ENCODE data around the gene POU3F2.

Gene POU3F2

DNA sequence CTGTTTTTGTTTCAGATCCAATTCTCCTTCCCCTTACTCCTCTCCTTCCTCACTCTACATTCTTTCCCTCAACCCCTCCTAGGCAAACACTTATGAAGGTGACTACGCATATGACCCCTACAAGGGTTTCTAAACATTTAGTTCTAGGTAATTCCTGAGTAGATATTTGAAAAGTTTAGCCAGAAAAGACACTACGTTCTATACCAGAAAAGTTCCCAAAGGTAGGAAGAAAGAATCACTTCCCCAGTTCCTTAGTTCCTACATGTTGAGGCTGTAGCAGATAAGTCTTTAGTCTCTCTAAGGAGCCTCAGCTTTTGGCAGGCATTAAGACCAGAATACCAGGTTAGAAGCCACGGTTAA is 11.6 kb downstream of the POU3F2 start:
- no peak for TF ChIP-seq ZFX (IDR thresholded peaks at IDR 0.05; ENCODE audit: borderline replicate concordance)
- TF ChIP-seq, protein P1, sequence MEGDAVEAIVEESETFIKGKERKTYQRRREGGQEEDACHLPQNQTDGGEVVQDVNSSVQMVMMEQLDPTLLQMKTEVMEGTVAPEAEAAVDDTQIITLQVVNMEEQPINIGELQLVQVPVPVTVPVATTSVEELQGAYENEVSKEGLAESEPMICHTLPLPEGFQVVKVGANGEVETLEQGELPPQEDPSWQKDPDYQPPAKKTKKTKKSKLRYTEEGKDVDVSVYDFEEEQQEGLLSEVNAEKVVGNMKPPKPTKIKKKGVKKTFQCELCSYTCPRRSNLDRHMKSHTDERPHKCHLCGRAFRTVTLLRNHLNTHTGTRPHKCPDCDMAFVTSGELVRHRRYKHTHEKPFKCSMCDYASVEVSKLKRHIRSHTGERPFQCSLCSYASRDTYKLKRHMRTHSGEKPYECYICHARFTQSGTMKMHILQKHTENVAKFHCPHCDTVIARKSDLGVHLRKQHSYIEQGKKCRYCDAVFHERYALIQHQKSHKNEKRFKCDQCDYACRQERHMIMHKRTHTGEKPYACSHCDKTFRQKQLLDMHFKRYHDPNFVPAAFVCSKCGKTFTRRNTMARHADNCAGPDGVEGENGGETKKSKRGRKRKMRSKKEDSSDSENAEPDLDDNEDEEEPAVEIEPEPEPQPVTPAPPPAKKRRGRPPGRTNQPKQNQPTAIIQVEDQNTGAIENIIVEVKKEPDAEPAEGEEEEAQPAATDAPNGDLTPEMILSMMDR (IDR thresholded peaks at IDR 0.05), result peak; percentile 70
- H3K27ac ChIP-seq, result no peak overlapping the region

DNA sequence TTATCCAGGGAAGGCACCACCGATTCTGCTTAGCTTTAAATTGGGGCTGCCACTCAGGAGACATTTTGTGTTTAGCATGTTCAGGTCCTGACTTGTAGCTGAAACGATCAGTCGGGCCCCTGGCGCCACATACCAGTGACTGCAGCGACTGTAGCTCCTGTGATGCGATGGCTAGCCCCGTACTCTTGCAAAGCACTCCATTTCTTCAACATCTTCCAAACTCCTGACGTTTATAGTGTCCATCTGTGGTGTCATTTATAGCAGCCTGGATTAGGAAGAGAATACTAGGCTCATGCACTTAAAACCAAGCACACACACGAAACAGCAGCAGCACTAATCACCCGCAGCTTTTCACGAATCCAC is 13.0 kb downstream of the POU3F2 start:
- H3K27ac ChIP-seq, result no peak overlapping the region
- TF ChIP-seq ZFX (IDR thresholded peaks at IDR 0.05; ENCODE audit: borderline replicate concordance), result no peak

DNA sequence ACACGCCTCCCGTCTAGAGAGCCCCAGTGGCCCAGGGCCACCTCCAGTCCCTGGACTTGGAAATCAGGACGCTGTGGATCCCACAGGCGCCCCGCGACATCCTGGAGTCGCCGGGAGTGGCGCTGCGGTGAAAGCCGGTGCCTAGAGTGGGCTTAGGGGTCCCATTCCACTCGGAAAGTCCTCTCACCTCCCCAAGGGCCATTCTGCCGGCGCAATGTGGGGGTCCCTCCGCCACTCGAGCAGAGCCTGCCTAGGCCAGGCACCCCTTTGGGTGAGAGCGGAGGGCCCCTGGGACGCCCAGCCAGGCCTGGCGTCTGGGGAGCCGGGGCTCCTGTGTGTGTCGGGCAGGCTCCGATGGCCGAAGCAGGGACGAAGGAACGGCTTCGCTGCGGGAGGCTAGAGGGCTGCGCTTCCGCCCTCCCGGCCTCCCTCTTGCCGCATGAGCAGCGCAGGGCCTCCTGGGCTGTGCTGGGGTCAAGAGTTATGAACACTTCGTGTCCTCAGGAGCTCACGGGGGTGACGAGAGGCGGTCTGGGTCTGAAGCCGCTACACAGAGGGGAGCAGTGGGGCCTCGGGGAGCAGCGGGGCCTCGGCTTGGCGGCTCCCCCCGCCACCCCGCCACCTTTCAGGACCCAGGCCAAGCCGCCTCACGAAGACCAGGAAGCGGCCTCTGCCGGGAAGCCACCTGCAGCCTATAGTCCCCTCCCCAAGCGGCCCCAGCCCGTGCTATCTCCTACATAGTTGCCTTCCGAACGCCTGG is 13.6 kb downstream of the POU3F2 start:
- H3K27ac ChIP-seq, result no peak overlapping the region
- no peak for TF ChIP-seq ZFX (IDR thresholded peaks at IDR 0.05; ENCODE audit: borderline replicate concordance)
- TF ChIP-seq, protein P1 (IDR thresholded peaks at IDR 0.05), result no peak

DNA sequence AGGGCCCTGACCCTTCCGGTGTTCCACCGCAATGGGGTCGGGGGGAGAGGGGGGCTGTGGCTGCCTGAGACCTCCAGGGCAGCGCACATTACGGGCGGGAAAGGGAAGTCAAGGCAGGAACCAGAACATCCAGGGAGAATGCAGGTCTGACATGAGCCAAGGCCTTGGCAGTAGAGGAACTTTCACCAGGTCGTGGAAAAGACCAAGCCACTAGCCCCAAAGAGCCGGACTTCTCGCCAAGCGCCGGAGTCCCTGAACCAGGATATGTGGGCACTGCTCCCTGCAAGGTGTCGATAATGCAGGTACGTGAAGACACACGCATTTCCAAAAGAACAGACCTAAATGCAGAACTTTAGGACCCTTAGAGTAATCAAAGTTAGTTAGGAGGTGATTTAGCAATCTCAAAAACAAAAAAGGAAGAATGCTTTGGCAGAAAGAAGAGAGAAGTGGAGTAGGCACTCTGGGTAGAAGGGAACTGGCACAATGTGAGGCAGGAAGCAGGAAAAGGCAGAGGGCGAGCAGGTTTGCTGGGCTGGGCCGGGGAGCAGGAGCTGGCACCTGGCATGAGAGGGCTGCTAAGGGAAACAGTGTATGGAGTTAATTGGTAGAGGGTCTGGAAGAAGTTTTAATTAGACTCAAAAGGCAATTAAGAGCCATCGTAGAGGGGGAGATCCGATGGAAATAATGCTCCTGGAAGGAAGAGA is 14.3 kb downstream of the POU3F2 start:
- TF ChIP-seq, protein P1 (IDR thresholded peaks at IDR 0.05), result no peak
- TF ChIP-seq ZFX (IDR thresholded peaks at IDR 0.05; ENCODE audit: borderline replicate concordance), result no peak
- H3K27ac ChIP-seq, result no peak overlapping the region

DNA sequence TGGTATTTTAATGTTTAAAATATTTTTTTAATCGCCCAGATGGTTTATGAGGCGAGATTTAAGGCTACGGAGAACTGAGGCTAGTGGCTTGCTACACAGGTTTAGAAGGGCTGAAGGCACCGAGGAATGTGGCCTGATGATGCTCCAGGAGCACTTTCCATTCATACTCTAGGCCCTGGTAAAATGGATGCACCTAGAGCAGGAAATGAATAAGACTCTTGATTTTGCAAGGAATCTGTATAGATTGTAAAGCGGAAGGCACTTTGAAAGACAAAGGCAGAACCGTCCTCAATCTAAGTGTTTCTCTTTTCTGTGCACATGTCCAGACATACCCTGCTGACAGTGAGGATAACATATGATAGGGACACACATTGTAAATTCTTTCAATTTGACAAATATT is 30.1 kb downstream of the POU3F2 start:
- no peak overlapping the region for H3K27ac ChIP-seq
- TF ChIP-seq ZFX (IDR thresholded peaks at IDR 0.05; ENCODE audit: borderline replicate concordance), result no peak
- TF ChIP-seq, protein P1 (IDR thresholded peaks at IDR 0.05), result no peak

DNA sequence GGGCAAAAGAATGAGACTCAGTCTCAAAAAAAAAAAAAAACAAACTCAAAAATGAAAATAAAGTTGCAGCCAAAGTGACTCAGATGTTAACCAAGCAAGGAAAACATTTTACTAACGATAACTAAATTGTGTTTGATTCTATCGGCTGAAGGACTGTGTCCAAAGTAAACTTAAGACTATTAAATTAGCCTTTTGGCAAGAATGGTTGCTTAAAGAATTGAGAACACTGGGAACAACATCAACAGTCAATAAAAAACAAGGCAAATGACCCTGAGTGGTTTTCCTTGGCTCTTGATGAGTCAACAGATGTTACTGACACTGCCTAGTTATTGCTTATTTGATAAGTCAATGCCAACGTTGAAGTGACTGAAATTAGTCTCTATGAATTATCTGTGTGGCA is 36.7 kb downstream of the POU3F2 start:
- peak overlapping the region; percentile 31 for H3K27ac ChIP-seq
- TF ChIP-seq, protein P1 (IDR thresholded peaks at IDR 0.05), result no peak
- TF ChIP-seq ZFX (IDR thresholded peaks at IDR 0.05; ENCODE audit: borderline replicate concordance), result no peak

DNA sequence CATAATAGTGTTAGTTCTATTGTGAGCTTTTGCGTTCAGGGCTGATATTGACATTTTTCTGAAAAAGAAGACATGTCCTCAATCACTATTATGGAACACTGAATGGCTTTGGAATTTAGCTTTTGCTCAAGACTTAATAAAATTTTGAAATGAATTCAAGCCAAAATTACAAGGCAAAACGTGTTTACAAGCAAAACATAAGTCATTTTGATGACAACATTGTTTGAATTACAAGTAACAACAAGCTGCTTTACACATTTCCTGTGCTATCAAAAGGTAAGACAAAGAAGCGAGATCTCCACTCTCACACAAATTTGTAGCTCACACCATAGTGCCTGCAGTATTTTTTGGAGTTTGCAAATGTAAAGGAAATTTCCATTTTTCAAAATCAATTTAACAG is 37.4 kb downstream of the POU3F2 start:
- no peak for TF ChIP-seq ZFX (IDR thresholded peaks at IDR 0.05; ENCODE audit: borderline replicate concordance)
- TF ChIP-seq, protein P1 (IDR thresholded peaks at IDR 0.05), result no peak

More for the DNA sequence above, 37.4 kb downstream of the POU3F2 start:
- peak overlapping the region; percentile 31 for H3K27ac ChIP-seq

All from 22Rv1 (cell line).